MCF 10A (cell line): Measurements from ENCODE around the gene TPP1. TPM values are rescaled to one million over a fixed set of nuclear protein-coding genes. Genes with fewer than 3 reads are reported as not detected.

Experiments
- BruUV-seq: library from RNA; stranded (reverse); fragments of 400-500 nt; replicated peaks from 2 replicates; lab custom pipeline; 2021; lab: Mats Ljungman, UMichigan
- CTCF ChIA-PET: fragments of 300-600 bp; sonication (Branson Sonifier 250); formaldehyde crosslinking; extraction: SDS; loops from one replicate; lab custom pipeline; 2021; ENCODE audit warnings: antibody characterized with exemption, inconsistent platforms; lab: Yijun Ruan, JAX
- POLR2A ChIA-PET: fragments of 300-600, 350-650 bp; sonication (Branson Sonifier 250); formaldehyde crosslinking; extraction: SDS; loops from one replicate; lab custom pipeline; 2020; ENCODE audit warnings: antibody characterized with exemption, inconsistent platforms; lab: Yijun Ruan, JAX
- DNase-seq: peaks from one replicate; pipeline ENCODE4 v3.0.0-alpha.2; 2018; ENCODE audit not compliant: unreplicated experiment
- H3K27ac Mint-ChIP-seq: one replicate; pipeline ENCODE4 v1.8.0; 2022; ENCODE audit warnings: mild to moderate bottlenecking, low read depth, mixed read lengths; ENCODE audit not compliant: unreplicated experiment
- H3K27me3 Mint-ChIP-seq: one replicate; pipeline ENCODE4 v1.8.0; 2022; ENCODE audit warnings: mixed read lengths; ENCODE audit not compliant: insufficient read depth, unreplicated experiment
- H3K36me3 Mint-ChIP-seq: one replicate; pipeline ENCODE4 v1.8.0; 2022; ENCODE audit warnings: mild to moderate bottlenecking, moderate library complexity, mixed read lengths; ENCODE audit not compliant: insufficient read depth, unreplicated experiment
- H3K4me1 Mint-ChIP-seq: one replicate; pipeline ENCODE4 v1.8.0; 2022; ENCODE audit warnings: mixed read lengths; ENCODE audit not compliant: insufficient read depth, unreplicated experiment
- H3K4me3 Mint-ChIP-seq: one replicate; pipeline ENCODE4 v1.8.0; 2022; ENCODE audit warnings: mild to moderate bottlenecking, moderate library complexity, mixed read lengths; ENCODE audit not compliant: unreplicated experiment
- H3K9me3 Mint-ChIP-seq: one replicate; pipeline ENCODE4 v1.8.0; 2022; ENCODE audit warnings: mixed read lengths; ENCODE audit not compliant: unreplicated experiment
- CTCF ChIP-seq: fragments of 200-600 bp; IDR thresholded peaks from one replicate; pipeline ENCODE4 v1.8.0; 2022; ENCODE audit warnings: antibody characterized with exemption, mild to moderate bottlenecking; ENCODE audit not compliant: unreplicated experiment
- intact Hi-C: fragments of 100-400 bp; cut with micrococcal nuclease; formaldehyde crosslinking; loops from 2 replicates; pipeline ENCODE4 v1.14.1; 2022
- total RNA-seq: library from RNA; stranded (reverse); gene quantifications from 2 replicates; pipeline ENCODE4 v1.2.3, GENCODE V29; 2022

The TPP1 gene
- total RNA-seq, 1 experiment from 2014 or later, result 26.9 TPM

GRCh38 chr11:6630632-6631291, 11.5 kb upstream of the TPP1 start:
- Mint-ChIP-seq H3K27me3 (no peaks in the 10 kb centered on the region), H3K4me1 (no peaks in the 10 kb centered on the region), H3K36me3 (no peaks in the 10 kb centered on the region), H3K9me3 (no peaks in the 10 kb centered on the region), H3K4me3 (no peak overlapping the region), H3K27ac (no peak overlapping the region)
- ChIA-PET CTCF (interaction anchor here (1.2 kb wide), 1 partner anchor 72 kb away, joined by 3 read pairs; no protein-coding TSS in a partner anchor), POLR2A (interaction anchor here (1.3 kb wide), 1 partner anchor 26 kb away, joined by 3 read pairs; no protein-coding TSS in a partner anchor)
- no peak for DNase-seq
- BruUV-seq, result no TSS peak
- TF ChIP-seq CTCF, result no peak
- intact Hi-C loops, result no loop called here

GRCh38 chr11:6629892-6630631, 10.8 kb upstream of the TPP1 start:
- H3K27me3 Mint-ChIP-seq, result no peaks in the 10 kb centered on the region
- no peak overlapping the region for H3K4me3 Mint-ChIP-seq
- no peak overlapping the region for H3K27ac Mint-ChIP-seq
- H3K9me3 Mint-ChIP-seq, result no peaks in the 10 kb centered on the region
- POLR2A ChIA-PET, result interaction anchor here (1.3 kb wide), 1 partner anchor 11 kb away, joined by 3 read pairs; the partner anchor contains the start of gene TPP1
- no peaks in the 10 kb centered on the region for H3K36me3 Mint-ChIP-seq
- CTCF ChIA-PET, result no interaction called here
- intact Hi-C loops, result no loop called here
- DNase-seq, result no peak
- no TSS peak for BruUV-seq
- no peak for TF ChIP-seq CTCF
- no peaks in the 10 kb centered on the region for H3K4me1 Mint-ChIP-seq

GRCh38 chr11:6629573-6629891, 10.3 kb upstream of the TPP1 start:
- CTCF ChIA-PET, result no interaction called here
- no peaks in the 10 kb centered on the region for H3K36me3 Mint-ChIP-seq
- no peaks in the 10 kb centered on the region for H3K27me3 Mint-ChIP-seq
- no TSS peak for BruUV-seq
- DNase-seq, result no peak
- intact Hi-C loops, result no loop called here
- H3K9me3 Mint-ChIP-seq, result no peaks in the 10 kb centered on the region
- no peak for TF ChIP-seq CTCF
- no peak overlapping the region for H3K27ac Mint-ChIP-seq
- H3K4me1 Mint-ChIP-seq, result no peaks in the 10 kb centered on the region
- POLR2A ChIA-PET, result interaction anchor here (1.3 kb wide), 1 partner anchor 10 kb away, joined by 3 read pairs; the partner anchor contains the start of gene TPP1
- H3K4me3 Mint-ChIP-seq, result no peak overlapping the region

GRCh38 chr11:6628526-6628925, 9.3 kb upstream of the TPP1 start:
- ChIA-PET POLR2A (no interaction called here), CTCF (no interaction called here)
- no peak for DNase-seq
- no peaks in the 10 kb centered on the region for H3K4me1 Mint-ChIP-seq
- no peaks in the 10 kb centered on the region for H3K36me3 Mint-ChIP-seq
- intact Hi-C loops, result no loop called here
- no peaks in the 10 kb centered on the region for H3K27me3 Mint-ChIP-seq
- no TSS peak for BruUV-seq
- no peak overlapping the region for H3K4me3 Mint-ChIP-seq
- no peaks in the 10 kb centered on the region for H3K9me3 Mint-ChIP-seq
- H3K27ac Mint-ChIP-seq, result no peak overlapping the region
- TF ChIP-seq CTCF, result no peak
